Muscle of leg (tissue), 11 donors: ENCODE results near the gene CHERP. TPM values are rescaled to one million over a fixed set of nuclear protein-coding genes. Genes with fewer than 3 reads are reported as not detected.

ENCODE experiments used
- DNase-seq: peaks from one replicate; pipeline ENCODE4 v3.0.0; 2013
- H3K27ac ChIP-seq: one replicate; pipeline ENCODE4 v1.5.1; 2013; ENCODE audit warnings: mild to moderate bottlenecking, low read length, control low read depth
- H3K27me3 ChIP-seq: one replicate; pipeline ENCODE4 v1.6.1; 2013; ENCODE audit warnings: low read length; ENCODE audit not compliant: control insufficient read depth, insufficient read depth
- H3K36me3 ChIP-seq: one replicate; pipeline ENCODE4 v1.6.1; 2013; ENCODE audit warnings: low read length; ENCODE audit not compliant: control insufficient read depth, insufficient read depth
- H3K4me1 ChIP-seq: one replicate; pipeline ENCODE4 v1.6.1; 2013; ENCODE audit warnings: low read length; ENCODE audit not compliant: control insufficient read depth, insufficient read depth
- H3K4me3 ChIP-seq: one replicate; pipeline ENCODE4 v1.5.1; 2013; ENCODE audit warnings: low read length, control low read depth
- H3K9me3 ChIP-seq: replicated peaks from 2 replicates; pipeline ENCODE4 v1.6.1; 2013; ENCODE audit warnings: low read depth, low read length; ENCODE audit not compliant: control insufficient read depth
- WGBS: methylation state at CpG from one replicate; pipeline ENCODE4 v1.1.5; 2013; ENCODE audit warnings: missing lambda C conversion rate; ENCODE audit not compliant: insufficient coverage; 5-methylcytosine and 5-hydroxymethylcytosine counted together
- polyA plus RNA-seq, 8 donors: library from polyadenylated mRNA; unstranded; fragments of 120-200 nt; gene quantifications; one replicate each; pipeline versions ENCODE4 v1.2.1 to v1.2.3, GENCODE V29; 2013; ENCODE audit warnings: inconsistent platforms in 1 of 8, low replicate concordance in 1 of 8; ENCODE audit not compliant: insufficient read length in 8 of 8, insufficient read depth in 1 of 8
- total RNA-seq: library from RNA; stranded (reverse); fragments of 120-200 nt; gene quantifications from one replicate; pipeline ENCODE4 v1.2.4, GENCODE V29; 2013

Gene CHERP
- total and polyA plus RNA-seq, 9 donors = 3.5 to 42.4 (median 35.8) TPM

- Histone ChIP-seq H3K27ac (no peak overlapping the region), H3K36me3 (peaks cover 96% of the 10 kb centered on the region), H3K27me3 (no peaks in the 10 kb centered on the region), H3K4me1 (no peaks in the 10 kb centered on the region), H3K9me3 (no peaks in the 10 kb centered on the region), H3K4me3 (no peak overlapping the region)
- WGBS = 91% methylated on average over 25 of the region's 25 CpGs
- DNase-seq = no peak
Observed at GRCh38 chr19:16529466-16530144, 12.6 kb downstream of the CHERP start.

- no peak for DNase-seq
- Histone ChIP-seq H3K9me3 (no peaks in the 10 kb centered on the region), H3K27ac (no peak overlapping the region), H3K4me1 (no peaks in the 10 kb centered on the region), H3K36me3 (peaks cover 95% of the 10 kb centered on the region), H3K4me3 (no peak overlapping the region), H3K27me3 (no peaks in the 10 kb centered on the region)
- WGBS = 95% methylated on average over 10 of the region's 12 CpGs
Observed at GRCh38 chr19:16527971-16528521, 14.2 kb downstream of the CHERP start.

GRCh38 chr19:16527334-16527935 lies 14.8 kb downstream of the CHERP start:
- Histone ChIP-seq H3K4me1 (no peaks in the 10 kb centered on the region), H3K27ac (no peak overlapping the region), H3K36me3 (peaks cover 95% of the 10 kb centered on the region), H3K9me3 (no peaks in the 10 kb centered on the region), H3K4me3 (no peak overlapping the region), H3K27me3 (no peaks in the 10 kb centered on the region)
- DNase-seq = no peak
- 81% methylated on average over 14 of the region's 14 CpGs for WGBS

GRCh38 chr19:16525751-16526481 lies 16.3 kb downstream of the CHERP start:
- DNase-seq = no peak
- Histone ChIP-seq H3K9me3 (no peaks in the 10 kb centered on the region), H3K27me3 (no peaks in the 10 kb centered on the region), H3K27ac (no peak overlapping the region), H3K4me3 (no peak overlapping the region), H3K36me3 (peaks cover 91% of the 10 kb centered on the region), H3K4me1 (no peaks in the 10 kb centered on the region)
- 93% methylated on average over 25 of the region's 29 CpGs for WGBS

- no peak overlapping the region for H3K4me3 ChIP-seq
- H3K36me3 ChIP-seq = peaks cover 91% of the 10 kb centered on the region
- H3K4me1 ChIP-seq = no peaks in the 10 kb centered on the region
- no peaks in the 10 kb centered on the region for H3K27me3 ChIP-seq
- no peak for DNase-seq
- no peaks in the 10 kb centered on the region for H3K9me3 ChIP-seq
- H3K27ac ChIP-seq = no peak overlapping the region
- WGBS = 96% methylated on average over 47 of the region's 54 CpGs
Observed at GRCh38 chr19:16524991-16525734, 17.1 kb downstream of the CHERP start.

- peaks cover 94% of the 10 kb centered on the region for H3K36me3 ChIP-seq
- no peaks in the 10 kb centered on the region for H3K27me3 ChIP-seq
- no peak overlapping the region for H3K4me3 ChIP-seq
- no peaks in the 10 kb centered on the region for H3K9me3 ChIP-seq
- no peaks in the 10 kb centered on the region for H3K4me1 ChIP-seq
- DNase-seq = no peak
- 86% methylated on average over 17 of the region's 25 CpGs for WGBS
- no peak overlapping the region for H3K27ac ChIP-seq
Observed at GRCh38 chr19:16522559-16523377, 19.5 kb downstream of the CHERP start.

- Histone ChIP-seq H3K27ac (no peak overlapping the region), H3K9me3 (no peaks in the 10 kb centered on the region), H3K27me3 (no peaks in the 10 kb centered on the region), H3K4me1 (no peaks in the 10 kb centered on the region), H3K4me3 (no peak overlapping the region), H3K36me3 (peaks cover 94% of the 10 kb centered on the region)
- WGBS = 87% methylated on average over 5 of the region's 10 CpGs
- DNase-seq = no peak
Observed at GRCh38 chr19:16521715-16522289, 20.4 kb downstream of the CHERP start.

- H3K4me3 ChIP-seq = no peak overlapping the region
Observed at GRCh38 chr19:16520986-16521624, 21.1 kb downstream of the CHERP start.

More at GRCh38 chr19:16520986-16521624, 21.1 kb downstream of the CHERP start:
- 95% methylated on average over 15 of the region's 18 CpGs for WGBS
- H3K4me1 ChIP-seq = no peaks in the 10 kb centered on the region
- DNase-seq = no peak
- peaks cover 95% of the 10 kb centered on the region for H3K36me3 ChIP-seq
- H3K9me3 ChIP-seq = no peaks in the 10 kb centered on the region
- H3K27me3 ChIP-seq = no peaks in the 10 kb centered on the region
- no peak overlapping the region for H3K27ac ChIP-seq
